Measurements from ENCODE around the gene TMEM59.
A peak's percentile ranks its signal among the peaks of the same experiment; 100 is the strongest.
"Not testable (repeated sequence)": the region's sequence is repeated elsewhere in the genome, so short reads cannot be mapped to it uniquely, and the experiment has no call there.

TMEM59 gene

DNA sequence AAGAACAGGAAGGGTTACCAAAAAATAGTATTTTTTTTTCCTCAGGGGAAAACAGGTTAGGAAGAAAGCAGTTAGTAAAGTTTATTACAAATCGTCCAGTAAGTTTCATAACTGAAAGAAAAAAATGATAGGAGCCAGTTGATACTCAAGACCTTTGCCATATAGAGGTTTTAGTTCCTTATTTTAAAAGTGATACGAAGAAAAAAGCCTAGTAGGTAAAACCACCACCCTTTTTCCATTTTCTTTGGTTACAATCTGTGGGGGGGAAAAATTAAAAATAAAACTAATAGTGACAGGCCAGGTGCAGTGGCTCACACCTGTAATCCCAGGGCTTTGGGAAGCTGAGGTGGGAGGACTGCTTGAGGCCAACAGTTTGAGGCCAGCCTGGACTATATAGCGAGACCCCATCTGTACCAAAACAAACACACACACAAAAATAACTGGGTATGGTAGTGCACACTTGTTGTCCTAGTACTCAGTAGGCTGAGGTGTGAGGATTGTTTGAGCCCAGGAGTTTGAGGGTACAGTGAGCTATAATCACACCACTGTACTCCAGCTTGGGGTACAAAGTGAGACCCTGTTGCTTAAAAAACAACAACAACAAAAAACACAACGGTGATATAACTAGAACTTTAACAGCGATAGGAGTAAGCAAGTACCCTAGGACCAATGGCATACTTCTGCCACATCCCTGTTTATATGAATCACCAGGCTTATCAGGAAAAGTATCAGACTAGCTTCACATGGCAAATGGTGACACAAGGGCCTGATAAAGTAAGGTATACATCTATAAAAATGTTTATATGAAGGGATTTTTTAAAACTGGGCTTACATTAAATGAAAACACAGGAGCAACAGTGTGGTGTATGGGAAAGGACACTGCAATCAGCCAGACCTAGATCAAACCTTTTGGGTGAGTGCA lies 5.4 kb downstream of the TMEM59 start:
- no peak overlapping the region for H3K9ac ChIP-seq
- H3K36me3 ChIP-seq, result peaks cover 24 to 54% (median 33%) of the 10 kb centered on the region in 11 experiments
- no peaks in the 10 kb centered on the region for H3K27me3 ChIP-seq
- H3K4me2 ChIP-seq, result peak overlapping the region; percentile 21 to 57 (median 37); a peak in 20 of 22 replicates
- peak overlapping the region in 6 of 11 experiments; percentile 2 to 49 (median 24); a peak in 6 of 22 replicates for H3K27ac ChIP-seq
- H3K4me1 ChIP-seq, result peaks cover 18 to 44% (median 28%) of the 10 kb centered on the region in 10 experiments
- no peak for TF ChIP-seq Cebpa-rat (IDR thresholded peaks at IDR 0.05)
- no peaks in the 10 kb centered on the region for H3K9me3 ChIP-seq (replicated peaks in 1 of 11)
- H4K20me1 ChIP-seq, result peaks cover 0 to 91% (median 20%) of the 10 kb centered on the region in 11 experiments; a peak in 16 of 22 replicates
- H3K4me3 ChIP-seq, result no peak overlapping the region

DNA sequence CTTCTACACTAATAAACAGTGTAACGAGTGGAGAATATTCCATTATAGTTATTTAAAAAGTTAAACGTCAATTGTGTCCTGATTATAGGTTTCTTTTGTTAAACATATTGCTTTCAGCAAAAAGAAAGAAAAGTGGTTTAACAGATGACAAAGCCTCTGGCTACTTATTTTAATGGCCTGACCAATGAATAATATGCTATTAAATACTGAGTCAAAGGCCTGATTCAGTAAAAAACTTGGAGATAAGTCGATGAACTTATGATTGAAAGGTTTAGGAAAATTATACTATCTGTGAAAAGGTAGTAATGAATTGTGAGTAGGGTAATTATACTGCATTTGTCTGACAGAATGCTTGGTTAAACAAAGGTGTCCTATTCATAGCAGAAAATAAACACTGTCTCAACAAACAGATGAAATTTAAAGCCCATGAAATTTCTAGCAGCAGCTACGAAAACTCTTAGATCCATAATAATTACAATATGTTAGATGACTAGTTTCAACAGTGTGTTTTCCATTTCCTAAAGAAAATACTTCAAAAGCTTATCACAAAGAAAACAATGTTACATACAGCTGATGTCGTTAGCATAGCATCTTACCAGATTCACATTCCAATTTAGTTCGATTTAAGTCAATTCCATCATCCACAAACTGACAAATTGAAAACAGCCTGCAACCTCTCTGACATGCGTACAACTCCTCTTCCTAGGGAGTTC lies 6.2 kb downstream of the TMEM59 start:
- no peak for TF ChIP-seq Cebpa-rat (IDR thresholded peaks at IDR 0.05)
- Histone ChIP-seq H3K4me1 (peaks cover 18 to 44% (median 27%) of the 10 kb centered on the region in 10 experiments), H3K4me2 (peak overlapping the region; percentile 21 to 57 (median 37); a peak in 17 of 22 replicates), H3K4me3 (no peak overlapping the region), H3K9me3 (replicated peaks in 1 of 11) (no peaks in the 10 kb centered on the region), H4K20me1 (peaks cover 0 to 89% (median 20%) of the 10 kb centered on the region in 11 experiments; a peak in 15 of 22 replicates), H3K27ac (peak overlapping the region in 3 of 11 experiments; percentile 2 to 35 (median 14); a peak in 1 of 22 replicates), H3K27me3 (no peaks in the 10 kb centered on the region), H3K36me3 (peaks cover 33 to 62% (median 41%) of the 10 kb centered on the region in 11 experiments), H3K9ac (no peak overlapping the region)

DNA sequence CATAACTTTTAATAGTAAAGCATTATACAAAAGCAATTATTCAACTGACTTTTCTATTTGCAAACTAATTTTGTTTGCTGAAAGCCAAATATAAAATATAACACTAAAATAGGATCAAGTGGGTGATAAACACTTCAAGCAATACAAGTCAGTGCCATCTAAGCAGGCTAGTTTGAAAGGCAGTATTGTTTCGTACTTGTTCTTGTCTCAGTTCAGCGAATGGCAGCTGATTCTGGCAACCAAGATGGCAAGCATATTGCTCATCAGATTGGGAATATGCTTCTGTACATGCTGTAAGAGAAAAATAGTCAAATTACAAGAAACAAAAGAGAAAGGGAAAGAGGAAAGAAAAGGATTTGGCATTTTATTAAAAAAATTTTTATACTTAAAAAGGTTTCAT lies 7.5 kb downstream of the TMEM59 start:
- H3K27me3 ChIP-seq, result no peaks in the 10 kb centered on the region
- H3K4me3 ChIP-seq, result no peak overlapping the region
- peaks cover 46 to 75% (median 55%) of the 10 kb centered on the region in 11 experiments for H3K36me3 ChIP-seq
- no peak for TF ChIP-seq Cebpa-rat (IDR thresholded peaks at IDR 0.05)
- no peaks in the 10 kb centered on the region for H3K9me3 ChIP-seq (replicated peaks in 1 of 11)
- H4K20me1 ChIP-seq, result peaks cover 0 to 76% (median 18%) of the 10 kb centered on the region in 11 experiments; a peak in 15 of 22 replicates
- no peak overlapping the region for H3K4me2 ChIP-seq
- H3K9ac ChIP-seq, result no peak overlapping the region
- H3K27ac ChIP-seq, result no peak overlapping the region
- peaks cover 12 to 30% (median 14%) of the 10 kb centered on the region in 10 experiments; a peak in 18 of 20 replicates for H3K4me1 ChIP-seq

DNA sequence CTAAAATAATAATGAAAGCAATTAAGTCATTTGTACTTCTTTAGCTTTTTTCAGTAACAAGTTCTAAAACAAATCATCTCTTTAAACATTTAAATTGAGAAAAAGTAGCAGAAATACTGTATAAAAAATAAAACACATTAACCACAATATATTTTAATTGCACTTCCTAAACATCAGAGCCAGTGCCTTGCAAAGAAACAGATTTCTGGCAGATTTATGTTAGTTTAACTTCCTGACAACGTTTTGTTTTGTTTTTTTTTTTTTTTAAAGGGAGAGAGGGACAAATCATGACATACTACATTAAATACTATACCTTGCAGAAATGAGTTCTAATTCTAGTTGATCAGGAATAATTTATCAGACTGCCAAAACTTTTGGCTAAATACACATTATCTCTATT lies 11.2 kb downstream of the TMEM59 start:
- Histone ChIP-seq H3K4me1 (peaks cover 0 to 2% (median under 1%) of the 10 kb centered on the region in 10 experiments; a peak in 5 of 20 replicates), H3K4me3 (no peak overlapping the region), H3K36me3 (peaks cover 76 to 99% (median 90%) of the 10 kb centered on the region in 11 experiments), H3K27me3 (no peaks in the 10 kb centered on the region; a peak in 1 of 22 replicates), H3K4me2 (no peak overlapping the region), H3K9me3 (replicated peaks in 1 of 11) (no peaks in the 10 kb centered on the region), H3K27ac (no peak overlapping the region), H4K20me1 (peaks cover 0 to 44% (median 0%) of the 10 kb centered on the region in 11 experiments; a peak in 6 of 22 replicates), H3K9ac (no peak overlapping the region)
- no peak for TF ChIP-seq Cebpa-rat (IDR thresholded peaks at IDR 0.05)

DNA sequence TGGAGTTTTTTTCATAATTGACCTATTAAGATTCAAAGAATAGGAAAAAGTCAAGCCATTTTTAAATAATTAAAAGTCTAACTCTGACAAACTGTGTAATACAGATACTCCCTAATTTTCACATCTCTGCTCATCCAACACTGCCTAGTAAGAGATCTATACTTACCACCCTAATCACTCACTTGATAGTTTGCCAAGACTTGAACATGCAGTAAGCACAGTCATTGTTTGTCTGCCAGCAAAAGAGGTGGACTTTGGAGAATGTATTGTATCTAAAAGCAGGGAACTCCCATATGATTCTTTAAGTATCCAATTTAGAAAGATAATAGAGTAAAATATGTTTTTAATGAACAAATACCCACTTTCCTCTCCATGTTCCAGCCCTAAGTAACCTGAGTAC lies 15.5 kb downstream of the TMEM59 start:
- no peak for TF ChIP-seq Cebpa-rat (IDR thresholded peaks at IDR 0.05)
- Histone ChIP-seq H3K27ac (no peak overlapping the region), H3K36me3 (peaks cover 94 to 100% (median 98%) of the 10 kb centered on the region in 11 experiments), H3K9me3 (replicated peaks in 1 of 11) (no peaks in the 10 kb centered on the region), H3K4me2 (no peak overlapping the region), H3K27me3 (no peaks in the 10 kb centered on the region; a peak in 1 of 22 replicates), H3K4me3 (no peak overlapping the region), H4K20me1 (peaks cover 0 to 6% (median 0%) of the 10 kb centered on the region in 11 experiments; a peak in 1 of 22 replicates), H3K9ac (no peak overlapping the region), H3K4me1 (no peaks in the 10 kb centered on the region)

DNA sequence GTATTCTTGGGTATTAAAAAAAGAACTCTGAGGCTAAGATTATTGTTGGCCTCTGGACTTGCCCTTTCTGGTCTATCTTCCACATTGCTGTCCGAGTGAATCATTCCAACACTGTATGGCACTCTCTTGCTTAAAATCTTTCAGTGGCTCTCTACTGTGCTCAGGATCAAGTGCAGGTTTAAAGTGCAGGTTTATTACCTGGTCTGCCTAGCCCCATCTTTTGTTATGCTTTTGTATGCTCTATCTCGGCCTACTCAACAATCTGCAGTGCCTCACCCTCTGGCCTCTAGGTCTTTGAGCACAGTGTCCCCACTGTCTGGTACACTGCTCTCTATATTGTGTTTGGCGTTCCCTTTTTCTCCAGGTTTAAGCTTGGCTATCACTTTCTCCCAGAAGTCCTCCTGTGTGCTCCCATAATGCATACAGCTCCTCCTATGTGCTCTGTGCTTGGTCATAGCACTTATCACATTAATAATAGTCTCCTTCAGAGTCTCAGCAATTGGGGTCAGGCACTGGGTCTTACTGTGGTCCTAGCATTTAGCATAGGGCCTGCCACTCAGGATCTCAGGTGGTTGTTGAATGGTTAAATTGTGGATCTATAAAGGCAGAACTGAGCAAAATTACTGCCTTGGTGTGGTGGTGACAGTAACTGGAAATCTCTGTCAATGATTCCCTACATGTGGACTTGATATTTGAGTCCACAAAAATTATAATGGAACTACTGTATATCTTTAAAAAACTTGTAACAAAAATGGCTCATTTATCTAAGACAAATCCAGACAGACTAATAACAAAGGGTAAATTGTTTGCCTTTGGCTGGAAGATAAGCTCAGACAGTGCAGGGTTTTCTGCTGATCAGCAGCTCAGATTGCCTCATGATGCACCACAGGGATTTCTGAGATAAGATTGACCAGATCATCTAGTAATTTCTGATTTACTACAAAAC lies 24.4 kb downstream of the TMEM59 start:
- peaks cover 37 to 58% (median 44%) of the 10 kb centered on the region in 11 experiments for H3K36me3 ChIP-seq
- no peak overlapping the region for H3K4me2 ChIP-seq
- no peak overlapping the region for H3K9ac ChIP-seq
- H3K27ac ChIP-seq, result no peak overlapping the region
- H3K4me1 ChIP-seq, result no peaks in the 10 kb centered on the region; a peak in 1 of 20 replicates
- H3K4me3 ChIP-seq, result no peak overlapping the region
- H3K9me3 ChIP-seq (replicated peaks in 1 of 11), result no peaks in the 10 kb centered on the region
- no peaks in the 10 kb centered on the region for H4K20me1 ChIP-seq
- H3K27me3 ChIP-seq, result no peaks in the 10 kb centered on the region
- TF ChIP-seq Cebpa-rat (IDR thresholded peaks at IDR 0.05), result no peak

DNA sequence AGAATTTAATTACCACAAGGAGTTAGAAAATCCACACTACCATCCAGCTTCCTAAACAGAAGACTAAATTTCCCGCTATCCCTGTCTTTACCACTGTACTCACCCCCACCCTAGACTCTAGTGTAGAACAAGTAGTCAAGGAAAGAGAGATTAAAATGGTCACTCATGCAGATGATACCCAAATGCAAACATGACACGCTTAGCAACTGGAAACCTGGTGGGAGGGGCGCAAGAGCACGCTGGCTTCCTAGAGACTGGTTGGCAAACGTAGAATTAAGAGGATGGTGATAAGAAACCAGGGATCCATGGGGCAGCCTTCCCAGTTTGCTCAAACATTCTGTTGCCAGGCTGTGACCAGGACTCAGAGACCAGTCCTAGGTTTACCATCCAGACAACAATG lies 25.2 kb downstream of the TMEM59 start:
- Histone ChIP-seq H3K27ac (no peak overlapping the region), H3K4me1 (no peaks in the 10 kb centered on the region; a peak in 1 of 20 replicates), H3K9ac (no peak overlapping the region), H3K36me3 (peaks cover 29 to 51% (median 37%) of the 10 kb centered on the region in 11 experiments), H3K27me3 (no peaks in the 10 kb centered on the region), H4K20me1 (no peaks in the 10 kb centered on the region), H3K4me2 (no peak overlapping the region), H3K9me3 (replicated peaks in 1 of 11) (no peaks in the 10 kb centered on the region), H3K4me3 (no peak overlapping the region)
- TF ChIP-seq Cebpa-rat (IDR thresholded peaks at IDR 0.05), result no peak

DNA sequence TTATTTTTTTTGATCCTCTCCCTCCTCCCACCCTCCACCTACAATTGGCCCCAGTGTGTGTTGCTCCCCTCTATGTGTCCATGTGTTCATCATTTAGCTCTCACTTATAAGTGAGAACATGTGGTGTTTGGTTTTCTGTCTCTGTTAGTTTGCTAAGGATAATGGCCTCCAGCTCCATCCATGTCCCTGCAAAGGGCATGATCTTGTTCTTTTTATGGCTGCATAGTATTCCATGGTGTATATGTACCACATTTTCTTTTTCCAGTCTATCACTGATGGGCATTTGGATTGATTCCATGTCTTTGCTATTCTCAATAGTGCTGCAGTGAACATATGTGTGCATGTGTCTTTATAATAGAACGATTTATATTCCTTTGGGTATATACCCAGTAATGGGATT lies 28.2 kb downstream of the TMEM59 start:
- not testable (repeated sequence) for H3K27me3 ChIP-seq; H3K4me2 ChIP-seq; H4K20me1 ChIP-seq; H3K9ac ChIP-seq; H3K9me3 ChIP-seq (replicated peaks in 1 of 11); H3K4me1 ChIP-seq; H3K4me3 ChIP-seq; H3K27ac ChIP-seq
- peaks cover 0 to 21% (median 8%) of the 10 kb centered on the region in 11 experiments; a peak in 14 of 22 replicates for H3K36me3 ChIP-seq

Data from BLaER1 treated with 17β-estradiol and CSF1 and Interleukin-3, amounts not matched to agents 10 nM and 100 nM (cell line).